Osteocyte (in vitro differentiated cells): ENCODE results near the gene RHOD. TPM values are rescaled to one million over a fixed set of nuclear protein-coding genes. Genes with fewer than 3 reads are reported as not detected.

Experiments used
- DNase-seq: peaks from one replicate; pipeline ENCODE4 v3.0.0; 2021; ENCODE audit warnings: mixed read lengths; ENCODE audit not compliant: unreplicated experiment; ENCODE audit errors: extremely low spot score
- H3K27ac Mint-ChIP-seq: one replicate; pipeline ENCODE4 v1.8.0; 2021; ENCODE audit warnings: mild to moderate bottlenecking, mixed read lengths; ENCODE audit not compliant: unreplicated experiment
- H3K27me3 Mint-ChIP-seq: one replicate; pipeline ENCODE4 v1.8.0; 2021; ENCODE audit warnings: mixed read lengths; ENCODE audit not compliant: unreplicated experiment
- H3K36me3 Mint-ChIP-seq: one replicate; pipeline ENCODE4 v1.8.0; 2021; ENCODE audit warnings: mixed read lengths; ENCODE audit not compliant: unreplicated experiment
- H3K4me1 Mint-ChIP-seq: one replicate; pipeline ENCODE4 v1.8.0; 2021; ENCODE audit warnings: mixed read lengths; ENCODE audit not compliant: unreplicated experiment
- H3K4me3 Mint-ChIP-seq: one replicate; pipeline ENCODE4 v1.8.0; 2021; ENCODE audit warnings: mild to moderate bottlenecking, moderate library complexity, mixed read lengths; ENCODE audit not compliant: unreplicated experiment
- H3K9me3 Mint-ChIP-seq: one replicate; pipeline ENCODE4 v1.8.0; 2021; ENCODE audit warnings: mixed read lengths; ENCODE audit not compliant: unreplicated experiment
- total RNA-seq: library from RNA; stranded (reverse); gene quantifications from 2 replicates; pipeline ENCODE4 v1.2.1, GENCODE V29; 2021
- TF ChIP-seq, protein P1 (sequence below): fragments of 200-600 bp; sonication (generic); IDR thresholded peaks from 2 replicates; pipeline ENCODE4 v1.5.0; 2021; ENCODE audit warnings: antibody characterized with exemption, mild to moderate bottlenecking, moderate library complexity

RHOD gene
- total RNA-seq, 1 donor from 2014 or later, result 9.4 TPM

DNA sequence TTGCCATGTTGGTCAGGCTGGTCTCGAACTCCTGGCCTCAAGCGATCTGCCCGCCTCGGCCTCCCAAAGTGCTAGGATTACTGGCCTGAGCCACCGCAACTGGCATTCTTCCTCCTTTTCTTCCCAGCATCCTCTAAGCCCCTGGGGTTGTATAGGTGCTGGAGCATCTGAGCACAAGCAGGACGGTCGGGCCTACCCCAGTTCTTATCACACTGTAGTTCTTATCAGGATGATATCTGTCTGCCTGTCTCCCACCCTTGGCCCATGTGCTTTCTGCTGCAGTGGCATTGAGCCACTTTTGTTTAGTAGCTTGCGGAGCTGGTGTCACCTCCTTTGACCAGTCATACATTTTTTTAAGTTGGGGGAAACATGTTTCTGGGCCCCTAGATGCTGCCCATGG is 1.9 kb downstream of the RHOD start:
- H3K27me3 Mint-ChIP-seq, result no peaks in the 10 kb centered on the region
- TF ChIP-seq, protein P1, sequence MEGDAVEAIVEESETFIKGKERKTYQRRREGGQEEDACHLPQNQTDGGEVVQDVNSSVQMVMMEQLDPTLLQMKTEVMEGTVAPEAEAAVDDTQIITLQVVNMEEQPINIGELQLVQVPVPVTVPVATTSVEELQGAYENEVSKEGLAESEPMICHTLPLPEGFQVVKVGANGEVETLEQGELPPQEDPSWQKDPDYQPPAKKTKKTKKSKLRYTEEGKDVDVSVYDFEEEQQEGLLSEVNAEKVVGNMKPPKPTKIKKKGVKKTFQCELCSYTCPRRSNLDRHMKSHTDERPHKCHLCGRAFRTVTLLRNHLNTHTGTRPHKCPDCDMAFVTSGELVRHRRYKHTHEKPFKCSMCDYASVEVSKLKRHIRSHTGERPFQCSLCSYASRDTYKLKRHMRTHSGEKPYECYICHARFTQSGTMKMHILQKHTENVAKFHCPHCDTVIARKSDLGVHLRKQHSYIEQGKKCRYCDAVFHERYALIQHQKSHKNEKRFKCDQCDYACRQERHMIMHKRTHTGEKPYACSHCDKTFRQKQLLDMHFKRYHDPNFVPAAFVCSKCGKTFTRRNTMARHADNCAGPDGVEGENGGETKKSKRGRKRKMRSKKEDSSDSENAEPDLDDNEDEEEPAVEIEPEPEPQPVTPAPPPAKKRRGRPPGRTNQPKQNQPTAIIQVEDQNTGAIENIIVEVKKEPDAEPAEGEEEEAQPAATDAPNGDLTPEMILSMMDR, result no peak
- peaks cover 12% of the 10 kb centered on the region for H3K4me1 Mint-ChIP-seq
- no peak overlapping the region for H3K27ac Mint-ChIP-seq
- no peak for DNase-seq
- no peaks in the 10 kb centered on the region for H3K9me3 Mint-ChIP-seq
- no peaks in the 10 kb centered on the region for H3K36me3 Mint-ChIP-seq
- no peak overlapping the region for H3K4me3 Mint-ChIP-seq

DNA sequence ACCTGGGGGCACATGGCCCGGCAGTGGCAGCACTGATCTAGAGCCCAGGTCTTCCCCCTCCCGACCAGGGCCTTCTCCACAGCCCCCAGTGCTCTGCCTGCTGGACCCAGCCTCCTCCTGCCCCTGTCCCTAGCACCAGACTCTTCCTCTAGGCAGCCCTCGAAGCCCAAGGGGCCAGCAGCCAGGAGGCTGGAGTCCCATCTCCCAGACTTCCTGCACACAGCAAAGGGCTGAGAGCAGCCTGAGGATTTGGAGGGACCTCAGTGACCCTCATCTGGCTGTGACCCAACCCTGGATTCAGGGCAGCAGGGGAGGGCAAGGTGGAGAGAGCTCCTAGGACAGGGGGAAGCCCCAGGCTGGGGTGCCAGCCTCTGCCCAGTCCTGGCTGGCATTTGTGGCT is 3.0 kb downstream of the RHOD start:
- no peak for DNase-seq
- TF ChIP-seq, protein P1, result no peak
- Mint-ChIP-seq H3K36me3 (no peaks in the 10 kb centered on the region), H3K4me1 (peaks cover 6% of the 10 kb centered on the region), H3K27ac (no peak overlapping the region), H3K9me3 (no peaks in the 10 kb centered on the region), H3K27me3 (no peaks in the 10 kb centered on the region), H3K4me3 (no peak overlapping the region)

DNA sequence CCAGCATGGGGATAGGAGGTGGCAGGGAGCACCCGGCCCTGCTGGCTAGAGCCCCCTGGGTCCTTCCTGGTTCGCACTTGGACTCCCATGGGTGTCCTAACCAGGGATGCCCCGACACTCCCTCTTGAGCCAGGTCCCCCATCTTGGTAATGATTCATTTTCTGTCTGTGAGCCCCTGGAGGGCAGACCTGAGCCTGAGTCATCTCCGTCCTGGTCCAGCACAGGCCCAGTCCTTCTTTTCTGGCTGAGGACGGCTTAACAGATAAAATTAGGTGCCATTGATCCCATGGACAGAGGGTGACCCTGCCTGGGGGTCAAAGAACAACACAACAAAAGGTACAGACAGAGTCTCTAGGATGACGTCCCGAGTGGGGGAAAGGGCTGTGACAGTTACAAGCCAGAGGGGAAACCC is 3.5 kb downstream of the RHOD start:
- Mint-ChIP-seq H3K9me3 (no peaks in the 10 kb centered on the region), H3K4me1 (peaks cover 6% of the 10 kb centered on the region), H3K36me3 (no peaks in the 10 kb centered on the region), H3K4me3 (no peak overlapping the region), H3K27me3 (no peaks in the 10 kb centered on the region), H3K27ac (no peak overlapping the region)
- TF ChIP-seq, protein P1, result no peak
- DNase-seq, result no peak

DNA sequence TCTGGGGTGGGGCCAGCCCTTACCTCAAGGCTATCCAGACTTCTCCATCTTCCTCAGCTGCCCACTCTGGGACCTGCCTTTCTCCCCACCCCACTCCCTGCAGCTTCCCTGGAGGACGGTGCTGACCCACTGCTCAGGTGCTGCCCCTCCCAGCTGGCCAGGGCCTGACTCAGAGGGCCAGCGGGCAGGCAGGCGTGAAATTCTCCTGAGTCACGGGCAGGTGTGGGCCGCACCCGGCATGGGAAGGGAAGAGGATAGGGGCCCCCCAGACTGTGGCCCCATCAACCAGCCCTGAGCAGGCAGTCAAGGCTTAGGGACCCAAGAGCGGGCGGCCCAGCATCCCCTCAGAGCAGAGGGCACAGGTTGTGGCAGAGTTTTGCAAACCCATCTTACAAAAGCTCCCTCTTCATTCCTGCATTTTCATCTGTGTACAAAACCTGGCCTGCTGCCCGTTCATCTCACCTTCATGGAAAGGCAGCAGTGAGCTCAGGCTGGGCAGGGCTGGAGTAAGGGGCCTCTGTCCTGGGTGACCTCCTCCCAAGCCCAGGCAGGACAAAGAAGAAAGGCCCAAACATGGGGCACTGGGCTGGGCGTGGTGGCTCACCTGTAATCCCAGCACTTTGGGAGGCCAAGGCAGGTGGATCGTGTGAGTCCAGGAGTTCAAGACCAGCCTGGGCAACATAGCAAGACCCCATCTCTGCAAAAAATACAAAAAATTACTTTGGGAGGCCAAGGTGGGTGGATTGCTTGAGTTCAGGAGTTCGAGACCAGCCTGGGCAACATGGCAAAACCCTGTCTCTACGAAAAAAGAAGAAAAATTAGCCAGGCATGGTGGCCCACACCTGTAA is 6.1 kb downstream of the RHOD start:
- TF ChIP-seq, protein P1, result no peak
- H3K36me3 Mint-ChIP-seq, result no peaks in the 10 kb centered on the region
- no peak overlapping the region for H3K27ac Mint-ChIP-seq
- DNase-seq, result no peak
- H3K9me3 Mint-ChIP-seq, result no peaks in the 10 kb centered on the region
- no peaks in the 10 kb centered on the region for H3K27me3 Mint-ChIP-seq
- no peaks in the 10 kb centered on the region for H3K4me1 Mint-ChIP-seq
- no peak overlapping the region for H3K4me3 Mint-ChIP-seq

DNA sequence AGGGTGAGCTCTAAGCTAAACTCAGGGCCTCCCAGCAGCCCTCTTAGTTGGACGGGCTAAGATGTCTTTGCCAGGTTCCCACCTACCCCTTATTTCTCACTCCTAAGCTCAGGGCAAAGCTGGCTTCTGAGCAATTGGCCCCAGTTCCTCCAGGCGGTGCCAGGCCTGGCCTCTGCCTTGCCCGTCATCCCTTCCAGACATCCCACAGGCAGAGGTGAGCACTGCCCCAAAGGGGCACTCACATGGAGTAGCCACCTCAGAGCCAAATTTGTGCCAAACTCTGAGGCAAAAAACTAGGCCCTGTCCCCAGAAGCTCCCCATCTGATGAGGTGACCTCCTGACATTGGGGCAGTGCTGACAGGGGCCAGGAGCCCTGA is 9.7 kb downstream of the RHOD start:
- H3K9me3 Mint-ChIP-seq, result no peaks in the 10 kb centered on the region
- no peaks in the 10 kb centered on the region for H3K27me3 Mint-ChIP-seq
- DNase-seq, result no peak
- TF ChIP-seq, protein P1, result no peak
- H3K36me3 Mint-ChIP-seq, result no peaks in the 10 kb centered on the region
- H3K27ac Mint-ChIP-seq, result no peak overlapping the region
- no peaks in the 10 kb centered on the region for H3K4me1 Mint-ChIP-seq
- H3K4me3 Mint-ChIP-seq, result no peak overlapping the region
